WI38 (cell line): Measurements from ENCODE around the gene CRIP3.

Source experiments
- H3K4me3 ChIP-seq: 2 replicates; pipeline ENCODE4 v1.5.1; 2011; ENCODE audit warnings: low read depth, mild to moderate bottlenecking, control low read depth, low read length
- TF ChIP-seq, protein P1 (sequence below): IDR thresholded peaks from 2 replicates; pipeline ENCODE4 v1.5.1; 2012; ENCODE audit warnings: low read depth, mild to moderate bottlenecking, control low read depth, low read length

The CRIP3 gene

GRCh38 chr6:43271103-43271815 is 37.4 kb downstream of the CRIP3 start:
- TF ChIP-seq, protein P1, sequence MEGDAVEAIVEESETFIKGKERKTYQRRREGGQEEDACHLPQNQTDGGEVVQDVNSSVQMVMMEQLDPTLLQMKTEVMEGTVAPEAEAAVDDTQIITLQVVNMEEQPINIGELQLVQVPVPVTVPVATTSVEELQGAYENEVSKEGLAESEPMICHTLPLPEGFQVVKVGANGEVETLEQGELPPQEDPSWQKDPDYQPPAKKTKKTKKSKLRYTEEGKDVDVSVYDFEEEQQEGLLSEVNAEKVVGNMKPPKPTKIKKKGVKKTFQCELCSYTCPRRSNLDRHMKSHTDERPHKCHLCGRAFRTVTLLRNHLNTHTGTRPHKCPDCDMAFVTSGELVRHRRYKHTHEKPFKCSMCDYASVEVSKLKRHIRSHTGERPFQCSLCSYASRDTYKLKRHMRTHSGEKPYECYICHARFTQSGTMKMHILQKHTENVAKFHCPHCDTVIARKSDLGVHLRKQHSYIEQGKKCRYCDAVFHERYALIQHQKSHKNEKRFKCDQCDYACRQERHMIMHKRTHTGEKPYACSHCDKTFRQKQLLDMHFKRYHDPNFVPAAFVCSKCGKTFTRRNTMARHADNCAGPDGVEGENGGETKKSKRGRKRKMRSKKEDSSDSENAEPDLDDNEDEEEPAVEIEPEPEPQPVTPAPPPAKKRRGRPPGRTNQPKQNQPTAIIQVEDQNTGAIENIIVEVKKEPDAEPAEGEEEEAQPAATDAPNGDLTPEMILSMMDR: no peak
- H3K4me3 ChIP-seq: no peak overlapping the region

GRCh38 chr6:43269273-43270007 is 39.2 kb downstream of the CRIP3 start:
- TF ChIP-seq, protein P1: no peak
- H3K4me3 ChIP-seq: peak overlapping the region; percentile 44

DNA sequence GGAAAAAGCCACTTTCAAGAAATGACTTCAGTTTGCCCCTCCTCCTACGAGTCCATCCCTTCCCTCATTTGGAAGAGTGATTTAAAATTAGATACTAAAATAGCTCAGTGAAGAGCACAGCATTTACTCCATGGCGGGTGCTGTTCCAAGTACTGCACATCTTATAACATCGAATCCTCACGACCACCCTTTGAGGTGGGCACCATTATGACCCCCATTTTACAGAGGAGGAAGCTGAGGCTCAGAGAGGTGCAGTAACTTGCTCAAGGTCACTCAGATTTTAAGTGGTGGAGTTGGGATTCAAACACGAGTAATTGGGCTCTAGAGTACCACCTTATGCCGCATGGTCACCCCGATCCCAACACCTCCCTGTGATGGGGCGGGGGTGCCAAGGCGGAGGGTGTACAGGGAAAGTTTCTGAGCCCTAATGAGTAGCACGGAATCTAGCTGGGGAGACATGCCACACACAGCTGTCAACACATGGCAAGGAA is 39.8 kb downstream of the CRIP3 start:
- no peak overlapping the region for H3K4me3 ChIP-seq
- TF ChIP-seq, protein P1: no peak

DNA sequence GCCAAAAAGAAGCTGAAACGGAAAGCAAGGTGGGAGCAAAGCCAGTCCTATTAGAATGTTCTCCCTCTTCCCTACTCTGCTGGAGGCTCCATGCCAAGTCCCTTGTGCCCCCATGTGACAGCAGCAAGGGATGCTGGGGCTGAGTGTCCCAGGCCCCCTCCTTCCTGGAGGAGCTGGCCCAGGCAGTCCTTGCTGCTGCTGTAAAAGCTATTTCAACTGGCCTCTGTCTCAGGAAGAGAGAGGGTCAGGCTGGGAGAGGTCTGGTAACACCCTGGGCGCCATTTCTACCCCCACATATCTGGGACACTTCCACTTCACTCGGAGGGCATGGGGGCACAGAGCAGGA is 40.3 kb downstream of the CRIP3 start:
- H3K4me3 ChIP-seq: no peak overlapping the region
- TF ChIP-seq, protein P1: no peak

DNA sequence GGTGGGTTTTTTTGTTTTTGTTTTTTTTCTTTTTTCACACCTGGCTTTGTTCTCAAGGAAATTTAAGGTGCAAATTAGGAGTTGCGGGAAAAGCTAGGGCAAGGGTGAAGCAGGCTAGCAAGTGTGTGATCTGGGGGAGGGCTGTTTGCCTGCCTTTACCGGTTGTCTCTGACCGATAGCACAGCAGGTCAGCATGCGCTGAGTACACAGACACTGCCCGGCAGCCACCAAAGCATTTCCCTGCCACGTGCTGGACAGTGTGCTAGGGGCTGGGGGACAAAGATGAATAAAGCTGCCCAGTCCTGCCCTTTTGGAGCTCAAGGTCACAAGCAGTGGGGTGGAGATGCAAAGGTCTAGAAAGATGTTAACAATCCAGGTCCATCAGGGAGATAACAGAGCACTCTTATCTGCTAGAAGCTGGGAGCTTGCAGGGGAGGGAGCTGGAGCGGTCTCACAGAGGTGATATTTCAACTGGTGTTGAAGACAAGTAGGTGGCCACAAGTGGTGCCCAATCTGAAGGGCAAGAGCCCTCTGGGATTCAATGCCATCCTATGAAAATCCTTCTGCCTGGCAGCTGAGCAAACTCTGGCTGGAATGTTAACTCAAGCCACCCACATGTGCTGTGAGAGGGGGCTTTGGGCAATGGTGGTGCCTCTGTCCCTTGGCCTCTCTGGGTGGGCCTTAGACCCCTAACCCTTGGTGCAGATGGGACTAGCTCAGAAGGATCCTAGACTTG is 40.8 kb downstream of the CRIP3 start:
- H3K4me3 ChIP-seq: no peak overlapping the region

DNA sequence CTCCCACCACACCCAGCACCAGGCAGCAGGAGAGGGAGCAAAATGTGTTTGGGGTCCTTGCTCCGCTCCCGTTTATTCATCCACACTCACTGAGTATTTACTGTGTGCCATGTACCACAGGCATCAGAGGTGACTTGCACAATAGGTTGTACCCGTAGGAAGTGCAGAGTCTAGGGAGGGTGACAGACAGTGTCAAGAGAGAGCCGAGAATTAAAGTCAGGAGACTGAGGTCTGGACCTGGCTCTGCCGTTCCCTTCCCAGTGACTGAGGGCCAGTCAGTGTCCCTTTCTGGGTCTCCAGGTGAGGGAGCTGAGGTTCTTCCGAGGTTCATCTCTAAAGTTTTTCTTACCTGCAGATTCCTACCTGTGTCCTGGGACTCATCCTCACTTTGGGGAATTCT is 43.1 kb downstream of the CRIP3 start:
- H3K4me3 ChIP-seq: no peak overlapping the region
- TF ChIP-seq, protein P1: no peak

More for the DNA sequence above, 40.8 kb downstream of the CRIP3 start:
- TF ChIP-seq, protein P1: no peak
